Kidney epithelial cell (primary cell): ENCODE results near the gene TMCO1. TPM values are rescaled to one million over a fixed set of nuclear protein-coding genes. Genes with fewer than 3 reads are reported as not detected.

ENCODE experiments used
- DNase-seq: peaks from one replicate; pipeline ENCODE4 v3.0.0-alpha.2; 2010; ENCODE audit warnings: low read depth
- H3K27me3 ChIP-seq: 2 replicates; pipeline ENCODE4 v1.6.0; 2011; ENCODE audit warnings: low read length; ENCODE audit not compliant: control insufficient read depth, insufficient read depth
- H3K36me3 ChIP-seq: 2 replicates; pipeline ENCODE4 v1.5.1; 2011; ENCODE audit warnings: low read length; ENCODE audit not compliant: control insufficient read depth, insufficient read depth
- H3K4me3 ChIP-seq: 2 replicates; pipeline ENCODE4 v1.5.1; 2011; ENCODE audit warnings: low read depth, mild to moderate bottlenecking, control low read depth, low read length
- CTCF ChIP-seq: IDR thresholded peaks from 2 replicates; pipeline ENCODE4 v1.5.1; 2011; ENCODE audit warnings: mild to moderate bottlenecking, moderate library complexity, low read length, control low read depth, inconsistent platforms; ENCODE audit not compliant: insufficient read depth, poor library complexity, severe bottlenecking
- total RNA-seq: library from RNA; depleted of rRNA; stranded (reverse); fragments of >200 nt; gene quantifications from 2 replicates; pipeline ENCODE4 v1.2.3, GENCODE V29; 2015

Gene TMCO1
- total RNA-seq, 1 donor from 2014 or later = 87.2 TPM

DNA sequence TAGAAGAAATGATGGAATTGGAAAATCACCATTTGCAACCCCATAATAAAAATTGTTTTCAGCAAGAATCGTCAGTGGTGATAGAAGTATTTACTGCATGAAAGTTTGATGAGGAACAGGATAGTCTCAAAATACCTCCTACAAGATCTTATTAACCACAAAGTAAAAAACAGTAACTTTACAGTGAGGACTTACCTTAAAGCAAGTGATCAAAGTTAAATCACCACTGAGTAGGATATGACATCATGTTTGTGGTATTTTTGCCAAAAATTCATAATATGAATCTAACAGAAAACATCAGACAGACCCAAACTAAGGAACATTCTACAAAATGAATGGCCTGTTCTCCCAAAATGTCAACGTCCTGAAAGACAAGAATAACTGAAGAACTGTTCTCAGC is 90.2 kb downstream of the TMCO1 start:
- H3K36me3 ChIP-seq = peaks cover 2% of the 10 kb centered on the region
- no peaks in the 10 kb centered on the region for H3K27me3 ChIP-seq
- H3K4me3 ChIP-seq = no peak overlapping the region
- TF ChIP-seq CTCF = no peak
- no peak for DNase-seq

Other genes with a start within 250 kb of the TMCO1 start
- not detected in 2 replicates for gene LRRC52, start 224.9 kb downstream of the TMCO1 start, total RNA-seq
- 122 and 150 TPM in 2 replicates for gene MGST3, start 137.6 kb downstream of the TMCO1 start, total RNA-seq
- 46.8 and 60.7 TPM in 2 replicates for gene ALDH9A1, start 70.3 kb downstream of the TMCO1 start, total RNA-seq
- 81.9 and 88.4 TPM in 2 replicates for gene UCK2, start 58.7 kb upstream of the TMCO1 start, total RNA-seq